ENCODE results near the gene TARS3. TPM values are rescaled to one million over a fixed set of nuclear protein-coding genes. Genes with fewer than 3 reads are reported as not detected.

Gene TARS3
- total RNA-seq, 4 donors from 2014 or later: 2.9 to 16.6 (median 7.8) TPM

DNA sequence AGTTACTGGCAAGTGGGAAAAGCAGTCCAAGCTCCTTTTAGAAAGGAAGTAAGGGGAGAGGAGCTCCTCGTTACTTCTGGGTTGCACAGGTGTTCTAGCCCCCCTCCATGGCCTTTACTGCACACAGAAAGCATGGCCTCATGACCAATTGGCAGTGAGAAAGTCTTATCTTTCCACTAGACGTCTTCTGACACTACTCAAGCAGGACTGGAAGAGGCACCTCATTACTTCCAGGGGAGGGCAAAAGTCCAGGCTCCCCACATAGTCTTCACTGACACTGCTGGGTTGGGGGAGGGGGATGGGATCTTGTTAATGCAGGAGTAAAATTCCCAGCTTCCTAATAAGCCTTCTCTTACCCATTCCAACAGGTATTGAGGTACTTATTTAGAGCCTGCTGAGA is 44.5 kb downstream of the TARS3 start:
- H3K27me3 ChIP-seq: no peaks in the 10 kb centered on the region
- no peak overlapping the region for H3K27ac ChIP-seq
- WGBS, 2 donors: 82 to 92% methylated on average over 1 to 2 of the region's 2 CpGs
- TF ChIP-seq, protein P1, sequence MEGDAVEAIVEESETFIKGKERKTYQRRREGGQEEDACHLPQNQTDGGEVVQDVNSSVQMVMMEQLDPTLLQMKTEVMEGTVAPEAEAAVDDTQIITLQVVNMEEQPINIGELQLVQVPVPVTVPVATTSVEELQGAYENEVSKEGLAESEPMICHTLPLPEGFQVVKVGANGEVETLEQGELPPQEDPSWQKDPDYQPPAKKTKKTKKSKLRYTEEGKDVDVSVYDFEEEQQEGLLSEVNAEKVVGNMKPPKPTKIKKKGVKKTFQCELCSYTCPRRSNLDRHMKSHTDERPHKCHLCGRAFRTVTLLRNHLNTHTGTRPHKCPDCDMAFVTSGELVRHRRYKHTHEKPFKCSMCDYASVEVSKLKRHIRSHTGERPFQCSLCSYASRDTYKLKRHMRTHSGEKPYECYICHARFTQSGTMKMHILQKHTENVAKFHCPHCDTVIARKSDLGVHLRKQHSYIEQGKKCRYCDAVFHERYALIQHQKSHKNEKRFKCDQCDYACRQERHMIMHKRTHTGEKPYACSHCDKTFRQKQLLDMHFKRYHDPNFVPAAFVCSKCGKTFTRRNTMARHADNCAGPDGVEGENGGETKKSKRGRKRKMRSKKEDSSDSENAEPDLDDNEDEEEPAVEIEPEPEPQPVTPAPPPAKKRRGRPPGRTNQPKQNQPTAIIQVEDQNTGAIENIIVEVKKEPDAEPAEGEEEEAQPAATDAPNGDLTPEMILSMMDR (IDR thresholded peaks at IDR 0.05): no peak
- TF ChIP-seq POLR2A (IDR thresholded peaks at IDR 0.05): no peak
- intact Hi-C loops (cut with DNase I): no loop called here
- peaks cover 0 to 63% (median 9%) of the 10 kb centered on the region in 3 donors for H3K36me3 ChIP-seq
- DNase-seq: no peak
- no peak overlapping the region for H3K4me3 ChIP-seq
- H3K4me1 ChIP-seq: no peaks in the 10 kb centered on the region
- H3K9me3 ChIP-seq: no peaks in the 10 kb centered on the region

DNA sequence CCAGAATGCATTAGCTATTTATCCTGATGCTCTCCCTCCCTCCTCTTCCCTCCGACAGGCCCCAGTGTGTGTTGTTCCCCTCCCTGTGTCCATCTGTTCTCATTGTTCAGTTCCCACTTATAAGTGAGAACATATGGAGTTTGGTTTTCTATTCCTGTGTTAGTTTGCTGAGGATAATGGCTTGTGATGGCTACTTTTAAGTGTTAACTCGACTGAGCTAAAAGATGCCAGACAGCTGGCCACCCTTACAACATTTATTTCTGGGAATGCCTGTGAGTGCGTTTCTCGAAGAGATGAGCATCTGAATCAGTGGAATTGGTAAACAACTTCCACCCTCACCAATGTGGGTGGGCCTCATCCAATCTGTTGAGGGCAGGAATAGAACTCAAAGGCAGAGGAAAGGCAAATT is 47.3 kb downstream of the TARS3 start:
- TF ChIP-seq POLR2A (IDR thresholded peaks at IDR 0.05): no peak
- TF ChIP-seq, protein P1 (IDR thresholded peaks at IDR 0.05): no peak
- DNase-seq: no peak
- intact Hi-C loops (cut with DNase I): no loop called here
- no peaks in the 10 kb centered on the region for H3K27me3 ChIP-seq
- no peak overlapping the region for H3K27ac ChIP-seq
- 77 to 85% methylated on average over 4 of the region's 4 CpGs for WGBS, 2 donors
- no peak overlapping the region for H3K4me3 ChIP-seq
- H3K9me3 ChIP-seq: no peaks in the 10 kb centered on the region
- H3K4me1 ChIP-seq: no peaks in the 10 kb centered on the region
- H3K36me3 ChIP-seq: peaks cover 0 to 65% (median 2%) of the 10 kb centered on the region in 3 donors

DNA sequence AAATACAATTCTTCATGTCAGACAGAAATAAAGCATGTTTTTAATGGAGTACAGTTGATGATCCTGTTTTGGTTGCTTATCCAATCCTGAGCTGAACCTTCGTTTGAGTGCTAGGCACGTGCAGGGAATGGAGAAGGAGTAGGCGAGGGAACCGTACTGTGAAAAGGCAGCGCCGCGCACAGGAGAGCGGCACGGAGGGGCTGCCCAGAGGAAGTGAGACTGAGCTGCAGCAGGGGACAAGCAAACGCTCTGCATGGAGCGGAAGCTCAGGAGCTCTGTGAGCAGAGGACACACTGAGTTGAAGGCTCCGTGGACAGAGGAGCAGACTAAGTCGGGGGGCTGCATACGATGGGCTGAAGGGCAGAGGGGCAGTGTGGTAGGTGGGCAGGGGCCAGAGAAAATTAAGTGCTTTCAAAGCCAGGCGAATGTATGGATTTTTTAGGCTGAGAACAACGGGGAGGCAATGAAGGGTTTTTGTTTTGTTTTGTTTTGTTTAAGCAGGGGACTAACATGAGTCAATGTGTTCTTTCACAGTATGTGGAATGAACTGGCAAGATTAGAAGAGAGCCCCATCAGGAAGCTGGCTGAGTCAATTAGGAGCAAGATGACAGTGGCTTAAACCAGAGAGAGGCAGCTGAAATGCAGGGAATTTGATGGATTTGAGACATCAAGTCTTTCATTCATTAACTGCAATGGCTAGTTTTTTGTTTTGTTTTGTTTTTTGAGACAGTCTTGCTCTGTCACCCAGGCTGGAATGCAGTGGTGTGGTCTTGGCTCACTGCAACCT is 48.3 kb downstream of the TARS3 start:
- intact Hi-C loops (cut with DNase I): no loop called here
- H3K36me3 ChIP-seq: peaks cover 0 to 65% (median 0%) of the 10 kb centered on the region in 3 donors
- H3K9me3 ChIP-seq: no peaks in the 10 kb centered on the region
- H3K27me3 ChIP-seq: no peaks in the 10 kb centered on the region
- no peaks in the 10 kb centered on the region for H3K4me1 ChIP-seq
- TF ChIP-seq POLR2A (IDR thresholded peaks at IDR 0.05): no peak
- TF ChIP-seq, protein P1 (IDR thresholded peaks at IDR 0.05): no peak
- WGBS, 2 donors: 71 to 81% methylated on average over 16 of the region's 16 CpGs
- H3K4me3 ChIP-seq: no peak overlapping the region
- DNase-seq: no peak
- H3K27ac ChIP-seq: no peak overlapping the region

DNA sequence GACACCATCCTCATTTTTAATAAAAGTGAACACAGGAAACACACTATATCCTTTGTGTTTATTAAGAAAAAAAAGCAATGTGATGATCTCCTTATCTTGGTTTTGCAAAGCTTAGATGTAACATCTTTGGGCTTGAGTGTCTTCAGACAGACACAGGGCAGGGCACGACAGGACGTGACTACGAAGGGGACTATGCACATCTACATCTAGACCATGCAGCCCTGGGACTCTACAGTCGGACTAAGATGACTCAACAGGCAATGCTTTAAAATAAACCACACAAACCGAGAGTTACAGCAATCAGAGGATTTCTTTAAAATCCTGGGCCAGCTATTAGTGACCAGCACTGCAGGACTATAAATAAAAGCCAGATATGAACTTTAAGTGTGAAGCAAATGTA is 49.3 kb downstream of the TARS3 start:
- Histone ChIP-seq H3K27ac (no peak overlapping the region), H3K4me1 (no peaks in the 10 kb centered on the region), H3K36me3 (peaks cover 0 to 65% (median 0%) of the 10 kb centered on the region in 3 donors), H3K4me3 (no peak overlapping the region), H3K9me3 (no peaks in the 10 kb centered on the region), H3K27me3 (no peaks in the 10 kb centered on the region)
- DNase-seq: no peak
- WGBS, 2 donors: 77 to 88% methylated on average over 5 of the region's 5 CpGs
- TF ChIP-seq POLR2A (IDR thresholded peaks at IDR 0.05): no peak
- TF ChIP-seq, protein P1 (IDR thresholded peaks at IDR 0.05): no peak
- intact Hi-C loops (cut with DNase I): no loop called here

DNA sequence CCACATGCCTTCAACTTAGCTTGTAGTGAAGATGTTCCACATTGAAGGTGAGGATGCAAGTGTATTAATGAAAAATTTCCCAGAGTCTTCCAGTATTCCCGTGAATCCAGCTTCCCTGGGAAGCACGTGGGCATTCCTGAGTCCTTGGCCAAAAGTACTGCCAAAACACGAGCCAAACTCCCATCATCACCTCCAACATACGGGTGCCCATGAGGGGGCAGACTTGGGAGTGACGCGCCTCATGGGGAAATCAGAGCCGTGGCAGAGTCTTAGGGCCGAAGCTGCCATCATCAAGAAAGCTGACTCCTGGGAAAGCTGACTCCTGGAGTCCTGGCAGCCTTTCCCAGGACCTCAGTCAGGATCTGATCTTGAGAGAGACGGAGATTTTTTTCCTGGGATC is 52.0 kb downstream of the TARS3 start:
- no peak for TF ChIP-seq POLR2A (IDR thresholded peaks at IDR 0.05)
- TF ChIP-seq, protein P1 (IDR thresholded peaks at IDR 0.05): no peak
- Histone ChIP-seq H3K27ac (no peak overlapping the region), H3K27me3 (no peaks in the 10 kb centered on the region), H3K36me3 (peaks cover 0 to 85% (median 0%) of the 10 kb centered on the region in 3 donors), H3K4me3 (no peak overlapping the region), H3K9me3 (no peaks in the 10 kb centered on the region), H3K4me1 (no peaks in the 10 kb centered on the region)
- intact Hi-C loops (cut with DNase I): no loop called here
- WGBS, 2 donors: 88 to 100% methylated on average over 4 to 8 of the region's 9 CpGs
- DNase-seq: no peak
